Measurements from ENCODE around the gene STARD3.

DNA sequence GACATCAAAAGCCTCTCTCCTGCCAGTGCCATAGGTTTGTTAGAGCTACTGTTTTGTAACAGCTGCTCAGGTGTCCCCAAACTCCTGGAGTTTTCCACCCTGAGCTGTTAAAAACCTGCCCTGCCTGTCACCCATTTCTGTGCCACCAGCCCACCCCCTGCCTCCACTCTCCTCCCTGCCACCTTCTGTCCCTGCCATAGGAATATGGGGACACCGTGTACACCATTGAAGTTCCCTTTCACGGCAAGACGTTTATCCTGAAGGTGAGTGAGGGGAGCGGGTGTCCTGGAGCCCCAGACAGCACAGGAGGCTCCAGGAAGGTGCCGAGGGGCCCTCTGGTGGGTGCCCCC lies 23.0 kb downstream of the STARD3 start:
- TF ChIP-seq GATA2 (IDR thresholded peaks at IDR 0.05; ENCODE audit: low read depth, low read length) (no peak), GATA3 (IDR thresholded peaks at IDR 0.05; ENCODE audit: low read depth, low read length) (no peak)

Measured in SH-SY5Y (cell line).